ENCODE measurements around the gene ZYX.
"Not testable (repeated sequence)": the region's sequence is repeated elsewhere in the genome, so short reads cannot be mapped to it uniquely, and the experiment has no call there.

The ZYX gene

DNA sequence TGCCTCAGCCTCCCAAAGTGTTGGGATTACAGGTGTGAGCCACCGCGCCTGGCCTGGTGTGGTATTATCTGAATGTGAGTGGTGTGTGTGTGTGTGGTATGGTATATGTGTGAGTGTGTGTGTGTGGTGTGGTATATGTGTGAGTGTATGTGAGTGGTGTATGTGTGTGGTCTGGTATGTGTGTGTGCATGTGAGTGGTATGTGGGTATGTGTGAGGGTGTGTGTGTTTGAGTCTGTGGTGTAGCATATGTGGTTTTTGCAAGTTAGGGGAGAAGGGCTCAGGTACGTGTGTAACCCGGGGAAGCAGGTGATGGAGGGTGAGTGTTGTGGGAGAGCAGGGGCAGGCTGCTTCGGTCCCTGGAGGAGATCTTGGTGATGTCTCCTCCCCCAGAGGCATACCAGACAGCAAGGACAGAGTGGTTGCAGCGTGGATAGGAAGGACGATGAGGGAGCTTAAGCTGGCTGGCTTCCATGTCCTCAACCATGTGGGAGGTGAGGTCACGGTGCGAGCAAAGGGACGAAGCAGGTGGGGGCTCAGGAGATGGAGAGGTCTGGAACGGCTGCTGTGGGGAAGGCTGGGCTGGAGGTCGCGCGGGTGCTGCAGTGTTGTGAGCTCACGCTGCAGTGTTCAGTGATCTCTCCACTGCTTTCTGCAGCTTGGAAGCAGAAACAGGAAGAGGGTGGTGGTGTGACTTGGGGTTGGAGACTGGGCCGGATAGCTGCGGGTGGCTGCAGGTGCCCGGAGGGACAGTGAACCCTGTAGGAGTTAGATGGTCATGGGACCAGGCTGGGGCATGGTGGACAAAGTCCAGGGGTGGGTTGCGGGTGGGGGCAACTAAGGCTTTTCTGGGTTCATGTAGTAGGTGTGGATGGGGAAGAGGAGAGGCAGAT lies 5.0 kb downstream of the ZYX start:
- peak; percentile 60 for DNase-seq

DNA sequence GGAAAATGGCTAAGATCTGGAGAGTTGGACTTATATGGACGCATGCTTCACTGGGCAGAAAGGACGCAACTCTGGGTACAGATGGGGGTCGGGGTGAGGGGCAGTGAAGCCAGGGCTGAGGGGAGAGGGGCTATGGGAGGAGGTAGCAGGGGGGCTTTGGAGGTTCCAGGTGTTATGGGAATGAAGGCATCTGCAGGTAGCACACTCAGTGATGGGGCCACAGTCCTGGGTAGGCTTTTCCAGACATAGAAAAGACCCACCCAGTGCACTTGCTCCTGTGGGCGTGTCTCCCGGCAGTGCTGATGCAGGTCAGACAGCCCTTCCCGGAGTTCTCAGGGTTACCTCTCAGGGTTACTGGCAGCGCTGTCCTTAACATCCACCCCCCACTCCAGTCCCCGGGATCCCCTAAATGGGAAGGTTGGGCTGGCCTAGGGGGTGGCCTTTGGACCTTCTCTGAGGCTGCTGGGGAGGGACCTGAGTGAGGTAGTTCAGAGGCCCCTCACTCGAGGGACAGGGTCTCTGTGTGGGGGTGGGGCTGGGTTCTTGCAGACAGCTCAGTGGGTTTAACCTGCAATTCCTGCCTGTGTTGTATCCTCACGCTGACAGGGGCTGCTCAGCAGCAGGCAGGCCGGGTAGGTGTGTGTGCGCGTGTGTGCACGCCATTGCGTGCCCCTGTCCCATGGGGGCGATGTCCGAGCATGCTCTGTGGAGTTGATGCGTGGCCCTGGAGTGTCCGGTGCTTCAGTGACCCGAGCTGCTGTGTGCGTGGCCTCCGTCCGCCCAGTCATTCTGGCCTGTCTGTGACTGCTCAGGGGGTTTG lies 6.2 kb downstream of the ZYX start:
- DNase-seq = no peak

DNA sequence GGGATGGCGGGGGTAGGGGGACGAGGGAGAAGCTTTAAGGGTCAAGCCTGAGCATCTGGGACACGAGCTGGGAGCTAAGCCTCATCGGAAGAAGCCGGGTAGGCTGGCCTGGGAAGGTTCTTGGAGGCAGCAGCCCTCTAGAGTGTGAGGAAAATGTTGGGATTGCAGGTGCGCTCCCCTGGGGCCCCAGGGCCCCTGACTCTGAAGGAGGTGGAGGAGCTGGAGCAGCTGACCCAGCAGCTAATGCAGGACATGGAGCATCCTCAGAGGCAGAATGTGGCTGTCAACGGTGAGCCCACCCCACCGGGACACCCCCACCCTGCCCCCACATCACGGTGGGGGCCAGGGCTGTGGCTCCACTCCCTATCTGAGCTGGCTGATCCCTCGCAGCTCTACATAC lies 6.9 kb downstream of the ZYX start:
- no peak for DNase-seq

DNA sequence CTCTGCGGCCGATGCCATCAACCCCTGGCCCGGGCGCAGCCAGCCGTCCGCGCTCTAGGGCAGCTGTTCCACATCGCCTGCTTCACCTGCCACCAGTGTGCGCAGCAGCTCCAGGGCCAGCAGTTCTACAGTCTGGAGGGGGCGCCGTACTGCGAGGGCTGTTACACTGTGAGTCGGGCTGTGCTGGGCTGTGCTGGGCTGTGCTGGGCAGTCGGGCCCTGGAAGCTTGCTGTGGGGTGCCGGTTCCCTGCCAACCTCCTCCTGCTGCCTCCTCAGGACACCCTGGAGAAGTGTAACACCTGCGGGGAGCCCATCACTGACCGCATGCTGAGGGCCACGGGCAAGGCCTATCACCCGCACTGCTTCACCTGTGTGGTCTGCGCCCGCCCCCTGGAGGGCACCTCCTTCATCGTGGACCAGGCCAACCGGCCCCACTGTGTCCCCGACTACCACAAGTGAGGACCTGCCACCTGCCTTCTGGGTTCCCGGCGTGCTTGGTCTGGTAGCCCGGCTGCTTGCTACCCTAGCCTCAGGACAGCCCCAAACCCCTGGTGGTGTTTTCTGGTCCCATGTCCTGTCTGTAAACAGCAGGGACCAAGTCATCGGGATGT lies 7.5 kb downstream of the ZYX start:
- DNase-seq = no peak

DNA sequence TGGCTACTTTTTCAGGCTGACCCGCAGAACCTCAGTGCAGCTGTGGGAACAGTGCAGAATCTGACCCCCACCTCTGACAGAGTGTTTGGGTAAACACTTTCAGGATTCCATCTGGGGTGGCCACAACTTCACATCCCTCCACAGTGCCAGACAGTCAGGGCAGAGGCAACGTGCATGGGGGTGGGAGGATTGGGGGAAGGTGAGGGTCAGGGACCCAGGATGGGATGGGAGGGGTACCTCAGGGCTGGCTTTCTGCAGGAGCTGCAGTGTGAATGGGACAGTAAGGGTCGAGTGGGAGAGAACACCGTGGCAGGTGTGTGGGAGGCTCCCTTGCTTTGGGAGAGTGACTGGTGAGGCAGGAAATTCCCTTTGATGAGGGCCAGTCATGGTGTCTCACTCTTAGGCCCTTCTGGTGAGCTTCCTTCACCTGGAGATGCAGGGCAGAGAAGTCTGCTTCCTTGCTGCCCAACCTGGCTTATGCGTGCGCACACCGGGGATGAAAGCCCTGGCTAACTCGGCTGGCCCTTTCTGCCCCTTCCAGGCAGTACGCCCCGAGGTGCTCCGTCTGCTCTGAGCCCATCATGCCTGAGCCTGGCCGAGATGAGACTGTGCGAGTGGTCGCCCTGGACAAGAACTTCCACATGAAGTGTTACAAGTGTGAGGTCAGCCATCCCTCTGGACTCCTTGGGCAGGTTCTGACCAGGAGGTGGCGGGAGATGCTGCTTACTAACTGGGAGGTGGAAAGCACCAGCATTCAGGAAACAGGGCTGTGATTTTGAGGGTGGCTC lies 8.4 kb downstream of the ZYX start:
- no peak for DNase-seq

DNA sequence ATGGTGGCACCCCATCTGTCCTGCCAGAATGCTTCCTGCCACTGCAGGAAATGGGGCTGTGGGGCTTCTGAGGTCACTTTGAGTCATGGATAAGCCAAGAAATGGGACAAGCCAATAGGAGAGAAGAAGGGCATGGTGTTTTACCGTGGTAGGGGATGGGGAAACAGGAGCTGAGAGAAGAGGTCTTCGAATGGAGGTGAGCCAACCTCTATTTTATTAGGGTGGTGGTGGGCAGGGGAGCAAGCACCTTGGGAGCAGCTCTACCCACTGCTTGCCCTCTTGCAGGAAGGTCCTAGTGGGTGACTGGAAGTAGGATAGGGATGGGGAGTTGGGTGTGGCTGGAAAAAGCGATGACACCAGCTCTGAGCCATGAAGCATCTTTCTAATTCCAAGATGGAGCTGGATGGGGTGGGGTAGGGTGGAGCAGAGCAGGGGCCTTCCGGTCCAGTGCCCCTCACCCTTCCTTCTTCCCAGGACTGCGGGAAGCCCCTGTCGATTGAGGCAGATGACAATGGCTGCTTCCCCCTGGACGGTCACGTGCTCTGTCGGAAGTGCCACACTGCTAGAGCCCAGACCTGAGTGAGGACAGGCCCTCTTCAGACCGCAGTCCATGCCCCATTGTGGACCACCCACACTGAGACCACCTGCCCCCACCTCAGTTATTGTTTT lies 9.1 kb downstream of the ZYX start:
- no peak for DNase-seq

DNA sequence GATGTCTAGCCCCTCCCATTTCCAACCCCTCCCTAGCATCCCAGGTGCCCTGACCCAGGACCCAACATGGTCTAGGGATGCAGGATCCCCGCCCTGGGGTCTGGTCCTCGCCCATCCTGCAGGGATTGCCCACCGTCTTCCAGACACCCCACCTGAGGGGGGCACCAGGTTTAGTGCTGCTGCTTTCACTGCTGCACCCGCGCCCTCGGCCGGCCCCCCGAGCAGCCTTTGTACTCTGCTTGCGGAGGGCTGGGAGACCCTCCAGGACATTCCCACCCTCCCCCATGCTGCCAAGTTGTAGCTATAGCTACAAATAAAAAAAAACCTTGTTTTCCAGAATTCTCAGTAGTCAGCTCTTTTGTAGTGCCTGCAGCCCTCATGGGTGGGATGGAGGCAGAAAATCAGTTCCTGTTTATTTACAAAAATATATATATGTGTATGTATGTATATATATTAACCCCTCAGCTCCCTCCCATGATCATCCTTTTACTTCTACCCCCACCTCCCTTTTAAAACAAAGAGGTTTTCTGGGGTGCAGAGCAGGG lies 9.7 kb downstream of the ZYX start:
- no peak for DNase-seq

DNA sequence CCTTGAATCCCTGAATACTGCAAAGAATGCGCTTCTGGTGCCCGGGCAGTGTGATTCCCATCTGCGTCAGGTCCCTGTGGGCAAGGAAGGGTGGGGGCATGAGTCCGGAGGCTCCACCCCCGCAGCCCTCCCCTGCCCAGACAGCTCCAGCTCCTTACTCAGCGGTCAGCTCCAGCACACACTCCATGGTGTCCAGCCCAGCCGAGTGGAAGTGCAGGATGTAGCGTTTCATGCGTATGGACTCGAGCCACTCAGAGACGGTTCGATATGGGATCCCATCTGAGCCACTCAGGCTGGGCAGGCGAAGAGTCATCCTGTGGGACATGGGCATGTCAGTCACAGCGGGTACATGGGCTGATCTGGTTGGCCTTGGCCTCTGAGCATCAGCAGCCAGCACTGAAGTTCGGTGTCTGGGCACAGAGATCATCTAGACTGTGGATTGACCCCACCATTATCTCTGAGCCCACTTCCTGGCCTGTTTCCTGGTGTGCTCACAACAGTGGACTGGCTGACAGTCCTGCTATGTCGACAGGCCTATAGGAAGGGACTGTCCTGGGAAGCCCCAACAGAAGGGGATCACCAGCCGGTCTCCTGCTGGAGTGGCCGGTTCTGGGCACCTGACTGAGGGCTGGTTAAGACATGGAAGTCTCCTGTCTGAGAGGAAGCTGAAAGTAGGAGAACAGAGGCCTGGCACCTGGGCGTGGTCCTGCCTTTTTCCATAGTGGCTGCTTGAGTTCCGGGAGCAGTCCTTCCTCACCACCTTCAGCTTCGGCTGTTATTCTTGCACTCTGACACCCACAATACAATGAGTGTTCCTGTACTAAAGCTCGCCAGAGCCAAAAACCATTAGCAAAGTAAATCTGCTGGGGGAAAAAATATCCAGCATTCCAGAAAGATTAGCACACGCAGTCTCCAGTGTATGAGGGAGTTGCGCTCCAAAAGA lies 10.6 kb downstream of the ZYX start:
- DNase-seq = no peak

DNA sequence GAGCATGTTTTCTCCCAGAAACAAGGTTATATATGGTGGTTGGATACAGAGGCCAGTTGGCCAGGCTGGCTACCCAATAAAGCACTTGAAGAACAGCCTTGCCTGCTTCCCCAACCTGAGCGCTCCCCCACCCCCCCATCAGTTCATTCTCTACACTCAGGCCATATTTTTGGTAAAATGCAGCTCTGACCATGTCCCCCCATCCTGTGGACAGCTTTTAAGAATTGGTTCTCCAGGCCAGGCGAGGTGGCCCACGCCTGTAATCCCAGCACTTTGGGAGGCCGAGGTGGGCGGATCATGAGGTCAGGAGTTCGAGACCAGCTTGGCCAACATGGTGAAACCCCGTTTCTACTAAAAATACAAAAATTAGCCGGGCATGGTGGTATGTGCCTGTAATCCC lies 11.3 kb downstream of the ZYX start:
- DNase-seq = not testable (repeated sequence)

DNA sequence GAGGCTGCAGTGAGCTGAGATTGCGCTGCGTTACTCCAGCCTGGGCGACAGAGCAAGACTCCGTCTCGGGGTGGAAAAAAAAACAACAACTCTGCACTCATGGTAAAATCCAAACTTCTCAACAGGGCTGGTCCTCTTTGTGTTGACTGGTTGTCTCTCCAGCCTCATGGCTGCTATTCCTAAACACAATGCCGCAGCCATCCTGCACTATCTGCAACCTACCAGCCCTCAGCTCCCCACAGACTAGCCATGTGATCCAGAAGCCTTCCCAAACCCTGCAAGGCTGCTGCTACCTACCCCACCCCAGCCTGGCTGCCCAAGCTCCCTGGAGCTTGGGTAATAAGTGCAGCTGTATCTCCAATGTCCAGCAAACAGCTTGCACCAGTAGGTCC lies 11.7 kb downstream of the ZYX start:
- no peak for DNase-seq

DNA sequence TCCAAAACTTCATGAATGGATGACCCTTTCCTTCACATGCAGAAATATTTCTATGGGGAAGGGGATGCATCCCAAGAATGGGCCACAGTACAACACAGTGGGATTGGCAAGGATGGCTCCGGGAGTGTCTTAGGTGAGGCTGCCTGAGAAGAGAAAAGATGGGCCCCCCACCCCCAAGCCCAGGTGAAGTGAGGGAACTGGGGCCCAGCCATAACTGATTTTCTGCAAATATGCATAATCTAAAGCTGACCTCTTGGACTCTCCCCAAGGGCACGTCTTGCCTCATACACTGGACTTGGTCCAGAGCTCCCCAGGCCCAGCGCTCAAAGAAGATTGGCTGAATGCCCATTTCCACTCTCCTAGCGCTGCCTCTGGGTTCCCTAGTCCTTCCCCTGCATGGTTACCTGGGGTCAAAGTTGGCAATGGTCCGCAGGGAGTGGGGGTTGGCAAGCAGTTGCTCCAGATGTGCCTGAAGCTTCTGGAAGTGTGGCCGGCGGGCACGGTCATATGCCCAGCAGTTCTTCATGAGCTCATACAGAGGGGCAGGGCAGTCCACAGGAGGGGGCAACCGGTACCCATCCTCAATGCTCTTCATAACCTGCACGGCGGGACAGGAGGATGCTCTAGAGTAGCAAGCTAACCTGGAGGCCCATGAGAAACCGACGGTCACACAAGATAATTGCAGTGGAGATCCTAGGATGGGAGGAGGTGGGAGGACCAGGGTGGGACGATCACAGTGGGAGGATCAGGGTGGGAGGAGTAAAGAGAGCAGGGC lies 12.3 kb downstream of the ZYX start:
- no peak for DNase-seq

DNA sequence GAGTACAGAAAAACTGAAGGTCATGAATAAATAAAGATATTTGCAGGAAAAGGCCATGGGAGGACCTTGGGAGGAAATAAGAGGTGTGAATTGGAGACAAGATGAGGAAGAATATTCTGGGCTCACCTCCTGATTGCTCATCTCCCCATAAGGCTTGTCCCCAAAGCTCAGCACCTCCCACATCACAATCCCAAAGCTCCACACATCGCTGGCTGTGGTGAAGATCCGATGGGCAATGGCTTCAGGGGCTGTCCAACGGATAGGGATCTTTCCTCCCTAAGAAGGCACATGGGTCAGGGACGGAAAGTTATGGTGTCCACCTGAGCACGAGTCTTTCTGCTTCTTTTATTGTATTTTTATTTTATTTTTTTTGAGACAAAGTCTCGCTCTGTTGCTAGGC lies 12.9 kb downstream of the ZYX start:
- DNase-seq = no peak

DNA sequence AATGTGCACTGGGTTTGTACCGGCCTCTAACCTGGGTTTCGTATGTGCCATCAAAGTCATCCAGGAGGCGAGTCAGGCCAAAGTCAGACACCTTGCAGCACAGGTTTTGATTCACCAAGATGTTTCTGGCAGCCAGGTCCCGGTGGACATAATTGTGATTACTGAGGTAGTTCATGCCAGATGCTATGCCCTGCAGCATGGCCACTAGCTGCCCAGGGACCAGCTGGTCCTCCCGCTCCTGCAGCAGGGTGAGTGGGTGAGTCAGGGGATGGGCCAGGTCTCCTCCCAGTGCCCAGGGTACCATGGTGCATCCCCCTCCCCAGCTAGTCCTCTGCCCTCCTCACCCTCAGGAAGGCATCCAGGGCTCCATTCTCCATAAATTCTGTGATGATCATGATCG lies 13.6 kb downstream of the ZYX start:
- DNase-seq = no peak

DNA sequence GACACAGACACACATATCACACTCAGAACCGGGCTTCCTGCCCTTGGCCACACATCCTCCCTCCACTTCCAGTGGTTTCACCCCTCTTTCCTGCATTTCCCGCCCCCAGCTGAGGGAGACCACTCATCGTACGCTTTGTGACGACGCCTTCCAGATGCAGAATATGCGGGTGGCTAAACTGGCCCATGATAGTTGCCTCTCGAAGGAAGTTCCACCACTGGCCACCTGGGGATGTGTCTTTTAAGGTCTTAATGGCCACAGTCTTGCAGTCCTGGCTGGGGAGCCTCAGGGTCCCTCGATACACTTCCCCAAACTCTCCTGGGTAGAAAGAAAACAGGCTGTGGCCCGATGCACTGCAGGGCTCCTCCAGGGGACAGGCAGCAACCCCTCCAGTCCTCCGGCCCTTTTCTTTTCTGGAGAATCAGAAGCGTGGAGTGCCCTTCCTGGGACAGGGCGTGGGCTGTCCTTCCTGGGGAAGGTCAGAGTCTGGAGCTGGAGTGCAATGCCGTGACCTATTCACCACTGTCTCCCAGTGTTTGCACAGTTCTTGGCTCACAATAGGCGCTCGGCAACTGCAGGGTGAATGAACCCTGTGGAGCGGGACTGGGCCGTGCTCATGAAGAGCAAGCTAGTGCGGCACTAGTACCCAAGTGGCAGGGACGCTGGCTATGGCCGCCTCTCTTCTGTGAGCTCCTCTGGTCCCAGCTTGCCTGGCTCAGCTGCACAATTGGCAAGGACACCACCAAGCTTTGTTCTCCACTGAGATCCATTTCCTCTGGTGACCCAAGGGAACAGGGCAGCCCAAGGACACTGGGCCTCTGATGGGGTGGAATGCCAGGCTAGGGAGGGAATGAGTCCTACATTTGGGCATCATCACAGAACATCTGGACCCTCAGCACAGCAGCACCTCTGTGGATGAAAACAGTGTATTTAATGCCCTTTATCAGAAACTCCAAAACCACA lies 14.3 kb downstream of the ZYX start:
- DNase-seq = peak; percentile 39

DNA sequence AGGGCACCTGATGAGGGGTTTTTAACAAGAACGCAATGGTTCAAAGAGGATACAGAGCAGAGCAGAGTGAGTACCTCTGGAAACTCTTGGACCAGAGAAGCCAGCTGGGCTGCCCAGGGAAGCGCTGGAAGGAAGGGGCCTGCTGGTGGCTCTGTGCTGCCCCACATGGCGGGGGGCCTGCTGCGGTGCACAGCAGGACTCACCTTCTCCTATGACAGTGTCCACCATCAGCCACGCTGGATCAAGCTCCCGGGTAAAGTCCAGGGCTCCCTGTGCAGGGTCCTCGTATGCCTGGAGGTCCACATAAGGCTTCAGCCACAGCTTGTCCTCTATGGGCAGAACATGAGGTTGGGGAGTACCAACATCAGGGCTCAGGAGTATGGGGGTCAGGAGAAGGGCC lies 15.0 kb downstream of the ZYX start:
- DNase-seq = no peak

DNA sequence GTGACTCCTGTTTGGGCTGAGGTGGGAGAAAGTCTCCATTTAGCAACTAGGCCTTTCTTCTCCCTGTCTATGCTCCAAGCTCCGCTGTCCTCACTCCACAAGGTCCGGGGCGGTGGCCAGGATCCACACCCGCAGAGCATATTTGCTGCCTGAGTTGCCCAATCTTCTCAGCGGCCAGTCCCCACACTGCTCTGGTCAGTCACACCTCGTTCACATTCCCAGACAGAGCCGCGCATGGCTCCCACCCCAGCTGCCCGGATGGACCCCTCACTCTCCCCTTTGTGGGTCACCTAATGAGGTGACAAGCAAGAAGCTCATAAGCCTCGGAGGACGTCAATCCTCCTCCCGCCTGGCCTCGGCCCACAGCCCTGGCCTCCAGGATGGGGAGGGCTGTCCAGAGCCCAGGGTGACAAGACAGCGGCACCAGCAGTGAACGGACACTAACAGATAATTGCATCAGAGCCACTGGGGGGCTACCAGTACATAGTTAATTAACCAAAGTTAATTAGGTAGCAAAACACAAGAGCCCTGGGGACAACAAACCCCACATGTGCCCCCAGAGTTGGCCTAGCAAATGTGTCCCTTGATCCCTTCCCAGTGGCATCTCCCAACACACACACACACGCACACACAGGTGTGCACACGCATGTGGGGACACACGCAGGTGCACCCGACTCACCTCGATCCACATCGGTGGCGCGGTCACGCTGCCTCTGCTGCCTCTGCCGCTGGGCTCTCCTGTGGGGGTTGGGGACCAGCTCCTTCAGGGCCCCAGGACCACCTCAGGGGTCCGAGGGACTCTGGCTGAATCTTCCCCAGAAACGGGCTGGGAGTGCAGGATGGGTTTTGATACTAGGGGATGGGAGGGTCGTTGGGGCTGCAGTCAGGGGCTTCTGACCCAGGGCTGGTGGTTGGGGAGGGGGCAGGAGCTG lies 15.7 kb downstream of the ZYX start:
- DNase-seq = no peak

DNA sequence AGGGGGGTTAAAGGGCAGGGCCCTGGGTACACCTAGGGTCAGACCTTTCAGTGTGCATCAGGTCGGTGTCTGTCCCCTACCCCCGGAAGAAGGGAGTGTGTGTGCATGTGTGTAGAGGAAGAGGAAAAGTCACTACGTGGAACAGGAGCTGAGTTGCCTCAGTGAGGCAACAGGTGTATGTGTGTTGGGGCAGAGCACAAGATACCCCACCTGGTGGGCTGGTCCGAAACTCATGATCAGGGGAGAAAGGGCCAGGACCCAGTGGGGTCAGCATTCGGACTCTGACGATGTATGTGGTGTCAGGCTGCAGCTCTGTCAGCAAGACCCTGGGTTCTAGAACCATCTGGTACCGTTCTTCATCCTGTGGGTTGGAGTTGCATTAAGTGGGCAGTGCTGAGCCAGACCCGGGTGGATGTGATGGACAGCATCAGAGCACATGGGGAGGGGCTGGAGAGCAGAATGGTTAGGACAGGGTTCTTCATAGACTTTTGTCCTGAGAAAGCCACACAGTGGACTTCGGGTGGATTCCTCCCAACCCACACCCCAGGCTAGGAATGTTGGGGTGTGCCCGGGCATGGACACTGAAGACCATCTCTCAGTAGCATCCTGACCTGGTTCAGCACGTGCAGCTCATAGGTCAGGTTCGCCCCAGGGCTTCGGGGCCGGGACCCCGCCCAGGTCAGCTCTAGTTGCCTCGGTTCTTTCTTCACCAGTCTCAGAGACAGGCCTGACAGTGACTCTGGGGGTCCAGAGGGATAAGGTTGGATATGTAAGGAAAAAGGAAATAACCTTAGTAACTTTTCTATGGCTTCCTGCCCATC lies 16.8 kb downstream of the ZYX start:
- DNase-seq = no peak

Data from suppressor macrophage treated with lipopolysaccharide for 4 hours (primary cell).